Activated CD8-positive, alpha-beta T cell treated with anti-CD3 and anti-CD28 coated beads, Interleukin-2, amount 10 ng/mL, durations not matched to agents 7 days and 5 days (primary cell): Measurements from ENCODE around the gene GJB6. TPM values are rescaled to one million over a fixed set of nuclear protein-coding genes. Genes with fewer than 3 reads are reported as not detected.

Experiments
- ATAC-seq: fragments of 150-1000 bp; cut with Tn5 transposase; one replicate; pipeline ENCODE4 v1.10.0; 2021; ENCODE audit warnings: moderate library complexity
- CTCF ChIA-PET: fragments of 350-600 bp; sonication (Branson Sonifier 250); formaldehyde crosslinking; loops from one replicate; lab custom pipeline; 2021; ENCODE audit warnings: antibody characterized with exemption; lab: Charles Lee
- POLR2A ChIA-PET: fragments of 350-600 bp; sonication (Branson Sonifier 250); formaldehyde crosslinking; loops from one replicate; lab custom pipeline; 2021; ENCODE audit warnings: antibody characterized with exemption; lab: Charles Lee
- DNase-seq: peaks from one replicate; pipeline ENCODE4 v3.0.0-alpha.2; 2020
- H3K27ac Mint-ChIP-seq: one replicate; pipeline ENCODE4 v1.8.0; 2021; ENCODE audit warnings: mild to moderate bottlenecking, mixed read lengths
- H3K27me3 Mint-ChIP-seq: one replicate; pipeline ENCODE4 v1.8.0; 2021; ENCODE audit warnings: low read depth, mixed read lengths
- H3K36me3 Mint-ChIP-seq: one replicate; pipeline ENCODE4 v1.8.0; 2021; ENCODE audit warnings: low read depth, mixed read lengths
- H3K4me1 Mint-ChIP-seq: one replicate; pipeline ENCODE4 v1.8.0; 2021; ENCODE audit warnings: low read depth, mixed read lengths
- H3K4me3 Mint-ChIP-seq: one replicate; pipeline ENCODE4 v1.8.0; 2021; ENCODE audit warnings: mild to moderate bottlenecking, mixed read lengths
- H3K9me3 Mint-ChIP-seq: one replicate; pipeline ENCODE4 v1.8.0; 2022; ENCODE audit warnings: mixed read lengths; ENCODE audit not compliant: insufficient read depth
- total RNA-seq, 2 experiments: library from RNA; stranded (reverse); gene quantifications; one replicate each; pipeline ENCODE4 v1.2.3, GENCODE V29; 2021

The GJB6 gene
- total RNA-seq, 2 experiments from 2014 or later: 1.7 to 1.9 TPM

GRCh38 chr13:20219577-20219976 lies 12.5 kb downstream of the GJB6 start:
- DNase-seq (no peak), ATAC-seq (peak; percentile 79)
- peak overlapping the region; percentile 21 for H3K4me3 Mint-ChIP-seq
- peaks cover 15% of the 10 kb centered on the region for H3K27me3 Mint-ChIP-seq
- H3K36me3 Mint-ChIP-seq: no peaks in the 10 kb centered on the region
- no peaks in the 10 kb centered on the region for H3K9me3 Mint-ChIP-seq
- POLR2A ChIA-PET: no interaction called here
- peaks cover 18% of the 10 kb centered on the region for H3K4me1 Mint-ChIP-seq
- CTCF ChIA-PET: interaction anchor here (1.0 to 1.8 kb wide), 2 partner anchors 10 to 25 kb away, joined by 3 to 4 read pairs; no protein-coding TSS in a partner anchor
- peak overlapping the region; percentile 82 for H3K27ac Mint-ChIP-seq

GRCh38 chr13:20217168-20217567 lies 15.0 kb downstream of the GJB6 start:
- ChIA-PET CTCF (interaction anchor here (1.9 kb wide), 1 partner anchor 14 kb away, joined by 4 read pairs; no protein-coding TSS in a partner anchor), POLR2A (no interaction called here)
- Mint-ChIP-seq H3K27ac (no peak overlapping the region), H3K4me3 (no peak overlapping the region), H3K27me3 (peaks cover 22% of the 10 kb centered on the region), H3K36me3 (no peaks in the 10 kb centered on the region), H3K9me3 (peaks cover 3% of the 10 kb centered on the region), H3K4me1 (peaks cover 18% of the 10 kb centered on the region)
- DNase-seq (no peak), ATAC-seq (no peak)

- ChIA-PET POLR2A (interaction anchor here (0.6 kb wide), 1 partner anchor 23 kb away, joined by 3 read pairs; no protein-coding TSS in a partner anchor), CTCF (interaction anchor here (1.2 kb wide), 1 partner anchor 13 kb away, joined by 4 read pairs; no protein-coding TSS in a partner anchor)
- Mint-ChIP-seq H3K27ac (no peak overlapping the region), H3K4me3 (no peak overlapping the region), H3K36me3 (no peaks in the 10 kb centered on the region), H3K4me1 (peaks cover 2% of the 10 kb centered on the region), H3K27me3 (peaks cover 16% of the 10 kb centered on the region), H3K9me3 (peaks cover 7% of the 10 kb centered on the region)
- no peak for ATAC-seq
- no peak for DNase-seq
Observed at GRCh38 chr13:20209948-20210347, 22.2 kb downstream of the GJB6 start.

GRCh38 chr13:20206698-20207235 lies 25.4 kb downstream of the GJB6 start:
- Mint-ChIP-seq H3K27ac (no peak overlapping the region), H3K4me1 (peaks cover 2% of the 10 kb centered on the region), H3K4me3 (no peak overlapping the region), H3K36me3 (no peaks in the 10 kb centered on the region), H3K9me3 (no peaks in the 10 kb centered on the region), H3K27me3 (peaks cover 5% of the 10 kb centered on the region)
- CTCF ChIA-PET: interaction anchor here (2.5 kb wide), 1 partner anchor 10 kb away, joined by 7 read pairs; no protein-coding TSS in a partner anchor
- no peak for ATAC-seq
- DNase-seq: no peak
- POLR2A ChIA-PET: no interaction called here

GRCh38 chr13:20206065-20206697 lies 25.9 kb downstream of the GJB6 start:
- Mint-ChIP-seq H3K36me3 (no peaks in the 10 kb centered on the region), H3K9me3 (no peaks in the 10 kb centered on the region), H3K27me3 (peaks cover 7% of the 10 kb centered on the region), H3K4me1 (peaks cover 2% of the 10 kb centered on the region), H3K4me3 (no peak overlapping the region), H3K27ac (no peak overlapping the region)
- ATAC-seq: no peak
- ChIA-PET POLR2A (no interaction called here), CTCF (interaction anchor here (1.3 to 2.5 kb wide), 2 partner anchors 9 to 12 kb away, joined by 3 to 7 read pairs; no protein-coding TSS in a partner anchor)
- DNase-seq: no peak

- H3K9me3 Mint-ChIP-seq: no peaks in the 10 kb centered on the region
- no peak overlapping the region for H3K27ac Mint-ChIP-seq
- H3K27me3 Mint-ChIP-seq: peaks cover 36% of the 10 kb centered on the region
- no peaks in the 10 kb centered on the region for H3K36me3 Mint-ChIP-seq
- POLR2A ChIA-PET: no interaction called here
- CTCF ChIA-PET: interaction anchor here (1.1 to 1.6 kb wide), 4 partner anchors 9 to 297 kb away, joined by 3 to 5 read pairs (median 4); no protein-coding TSS in a partner anchor
- no peak overlapping the region for H3K4me3 Mint-ChIP-seq
- DNase-seq (no peak), ATAC-seq (no peak)
- H3K4me1 Mint-ChIP-seq: peaks cover 16% of the 10 kb centered on the region
Observed at GRCh38 chr13:20198781-20199180, 33.3 kb downstream of the GJB6 start.

GRCh38 chr13:20197361-20197834 lies 34.7 kb downstream of the GJB6 start:
- ChIA-PET POLR2A (interaction anchor here (1.0 kb wide), 1 partner anchor 279 kb away, joined by 3 read pairs; no protein-coding TSS in a partner anchor), CTCF (interaction anchor here (0.6 to 2.7 kb wide), 28 partner anchors 9 to 728 kb away, joined by 3 to 17 read pairs (median 4); no protein-coding TSS in a partner anchor)
- Mint-ChIP-seq H3K4me3 (no peak overlapping the region), H3K27me3 (peaks cover 41% of the 10 kb centered on the region), H3K27ac (no peak overlapping the region), H3K36me3 (no peaks in the 10 kb centered on the region), H3K4me1 (peaks cover 17% of the 10 kb centered on the region), H3K9me3 (no peaks in the 10 kb centered on the region)
- ATAC-seq: peak; percentile 47
- peak; percentile 38 for DNase-seq

GRCh38 chr13:20195801-20196200 lies 36.3 kb downstream of the GJB6 start:
- DNase-seq: no peak
- Mint-ChIP-seq H3K9me3 (no peaks in the 10 kb centered on the region), H3K4me1 (peaks cover 20% of the 10 kb centered on the region), H3K27me3 (peaks cover 52% of the 10 kb centered on the region), H3K36me3 (no peaks in the 10 kb centered on the region), H3K27ac (no peak overlapping the region), H3K4me3 (no peak overlapping the region)
- ChIA-PET CTCF (interaction anchor here (1.6 to 2.9 kb wide), 7 partner anchors 10 to 299 kb away, joined by 5 to 17 read pairs (median 8); no protein-coding TSS in a partner anchor), POLR2A (no interaction called here)
- no peak for ATAC-seq

GRCh38 chr13:20193907-20194631 lies 38.0 kb downstream of the GJB6 start:
- ATAC-seq (no peak), DNase-seq (no peak)
- no peak overlapping the region for H3K27ac Mint-ChIP-seq
- H3K36me3 Mint-ChIP-seq: no peaks in the 10 kb centered on the region
- POLR2A ChIA-PET: interaction anchor here (0.6 kb wide), 1 partner anchor 331 kb away, joined by 3 read pairs; no protein-coding TSS in a partner anchor
- no peaks in the 10 kb centered on the region for H3K9me3 Mint-ChIP-seq
- H3K27me3 Mint-ChIP-seq: peaks cover 65% of the 10 kb centered on the region
- H3K4me1 Mint-ChIP-seq: peaks cover 20% of the 10 kb centered on the region
- peak overlapping the region; percentile 61 for H3K4me3 Mint-ChIP-seq
- CTCF ChIA-PET: interaction anchor here (1.1 to 2.9 kb wide), 4 partner anchors 12 to 634 kb away, joined by 3 to 12 read pairs (median 4); no protein-coding TSS in a partner anchor

- CTCF ChIA-PET: interaction anchor here (2.9 kb wide), 1 partner anchor 11 kb away, joined by 12 read pairs; no protein-coding TSS in a partner anchor
- Mint-ChIP-seq H3K9me3 (no peaks in the 10 kb centered on the region), H3K27me3 (peaks cover 62% of the 10 kb centered on the region), H3K36me3 (no peaks in the 10 kb centered on the region), H3K4me1 (peaks cover 20% of the 10 kb centered on the region), H3K4me3 (peak overlapping the region; percentile 61), H3K27ac (no peak overlapping the region)
- POLR2A ChIA-PET: no interaction called here
- ATAC-seq (peak; percentile 47), DNase-seq (no peak)
Observed at GRCh38 chr13:20193162-20193906, 38.8 kb downstream of the GJB6 start.

GRCh38 chr13:20192836-20193161 lies 39.3 kb downstream of the GJB6 start, which contains the start of gene GJB2:
GJB2 (minus strand) TSS chr13:20192938; CDS start chr13:20189581, 3,357 bp downstream.
- Mint-ChIP-seq H3K36me3 (no peaks in the 10 kb centered on the region), H3K9me3 (no peaks in the 10 kb centered on the region), H3K4me3 (peak within 1 kb of the TSS; percentile 61), H3K4me1 (peaks cover 20% of the 10 kb centered on the region), H3K27me3 (peaks cover 63% of the 10 kb centered on the region), H3K27ac (no peak within 1 kb of the TSS)
- CTCF ChIA-PET: no interaction called here
- DNase-seq (no peak), ATAC-seq (peak; percentile 42)
- POLR2A ChIA-PET: no interaction called here
